Stimulated activated CD8-positive, alpha-beta memory T cell treated with anti-CD3 and anti-CD28 coated beads, Interleukin-4, amount 100 ng/mL, for 4 hours (primary cell): ENCODE data around the gene MACROH2A1.

Source experiments
- DNase-seq, 2 donors: peaks; one replicate each; pipeline ENCODE4 v3.0.0-alpha.2; 2020; ENCODE audit warnings: low read depth in 2 of 2, low spot score in 1 of 2

The MACROH2A1 gene

GRCh38 chr5:135436951-135437418 lies 38.0 kb upstream of the MACROH2A1 start:
- DNase-seq, result no peak

GRCh38 chr5:135435467-135436330 lies 36.7 kb upstream of the MACROH2A1 start:
- no peak for DNase-seq

- DNase-seq, result no peak
Observed at GRCh38 chr5:135434591-135435466, 35.8 kb upstream of the MACROH2A1 start.

- DNase-seq, result no peak
Observed at GRCh38 chr5:135433681-135434426, 34.8 kb upstream of the MACROH2A1 start.

DNA sequence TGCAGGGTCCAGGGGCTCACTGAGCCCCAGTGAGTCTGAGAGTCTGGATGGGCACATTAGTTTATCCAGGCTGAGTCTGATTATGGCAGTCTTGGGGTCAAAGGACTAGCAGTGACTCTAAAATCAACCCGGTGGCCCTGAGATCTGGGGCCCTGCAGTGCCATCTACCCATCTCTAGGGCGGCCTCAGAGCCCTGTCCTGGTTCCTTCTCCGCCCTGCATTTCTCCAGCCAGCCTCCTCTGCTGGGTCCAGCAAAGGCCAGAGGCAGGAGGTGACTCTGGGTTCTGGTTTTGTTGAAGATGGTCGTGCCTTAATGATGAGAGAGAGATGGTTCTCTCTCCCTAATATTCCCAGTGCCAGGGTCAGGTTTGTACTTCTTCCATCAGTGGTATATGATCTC lies 33.1 kb upstream of the MACROH2A1 start:
- no peak for DNase-seq

DNA sequence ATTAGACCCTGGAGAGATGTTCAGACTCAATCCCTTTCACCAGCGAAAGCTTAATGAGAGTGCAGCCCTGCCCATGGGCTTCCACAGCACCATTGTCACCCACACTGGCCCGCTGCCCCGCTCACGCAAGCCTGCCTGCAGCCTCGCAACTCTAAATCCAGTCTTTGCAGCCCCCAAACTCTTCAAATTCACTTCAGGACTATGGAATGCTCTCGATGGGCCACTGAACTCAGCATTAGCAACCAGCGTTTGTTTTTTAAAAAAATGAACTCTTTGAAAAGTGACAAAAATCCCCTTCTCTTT lies 31.1 kb upstream of the MACROH2A1 start:
- DNase-seq, result no peak

DNA sequence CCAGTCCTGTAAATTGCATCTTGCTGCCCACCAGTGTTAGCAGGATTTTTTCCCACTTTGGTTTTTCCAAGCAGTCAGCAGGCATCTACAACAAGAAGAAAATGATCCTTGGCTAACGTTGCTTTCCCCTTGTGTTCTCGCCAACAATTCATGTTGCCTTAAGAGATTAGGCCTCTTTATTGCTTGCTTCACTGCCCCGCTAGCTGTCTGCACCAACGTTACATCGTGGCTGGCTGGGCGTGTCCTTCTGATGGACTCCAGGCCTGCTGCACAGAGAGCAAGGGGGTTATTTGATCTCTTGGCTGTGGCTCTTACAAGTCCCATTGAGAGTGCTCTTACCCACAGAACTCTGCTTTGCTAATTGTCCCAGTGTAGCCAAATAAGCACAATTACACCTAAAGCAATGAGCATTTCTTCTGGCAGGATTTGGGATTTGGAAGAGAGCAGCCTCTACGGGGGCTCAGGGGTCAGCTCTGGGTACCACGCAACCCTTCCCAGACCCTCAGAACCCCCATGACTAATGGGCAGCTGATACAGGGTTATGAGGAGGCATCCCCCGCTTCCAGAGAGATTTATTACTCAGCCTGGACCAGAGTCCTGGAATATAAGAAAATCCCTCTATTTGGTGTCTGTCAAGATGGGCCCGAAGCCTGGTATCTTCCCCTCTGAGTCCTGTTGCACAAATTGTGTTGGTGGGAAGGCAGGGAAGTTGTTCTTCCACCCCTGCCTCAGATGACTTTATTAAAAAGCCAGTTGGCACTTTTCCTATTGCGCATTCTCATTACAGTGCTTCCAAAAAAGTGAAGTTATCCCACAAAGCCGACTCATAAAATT lies 30.5 kb upstream of the MACROH2A1 start:
- no peak for DNase-seq

DNA sequence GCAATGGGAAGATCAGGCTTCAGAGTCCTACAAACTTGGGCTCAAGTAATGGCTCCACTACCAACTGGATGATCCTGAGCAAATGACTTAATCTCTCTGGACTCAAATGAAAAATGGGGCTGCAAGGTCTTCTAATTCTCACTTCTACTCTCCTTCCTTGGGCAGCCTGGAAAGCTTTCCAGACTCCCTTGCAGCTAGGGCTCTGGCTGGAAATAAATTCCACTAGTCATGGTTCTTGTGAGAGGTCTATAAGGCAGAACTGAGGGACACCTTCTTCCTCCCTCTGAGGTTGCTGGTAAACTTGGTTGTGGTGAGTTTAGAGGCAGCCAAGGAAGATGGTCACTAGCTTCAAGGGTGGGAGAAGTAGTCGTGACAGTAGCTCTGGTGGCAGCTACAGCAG lies 29.6 kb upstream of the MACROH2A1 start:
- no peak for DNase-seq

GRCh38 chr5:135426102-135427082 lies 27.4 kb upstream of the MACROH2A1 start:
- DNase-seq, result no peak

DNA sequence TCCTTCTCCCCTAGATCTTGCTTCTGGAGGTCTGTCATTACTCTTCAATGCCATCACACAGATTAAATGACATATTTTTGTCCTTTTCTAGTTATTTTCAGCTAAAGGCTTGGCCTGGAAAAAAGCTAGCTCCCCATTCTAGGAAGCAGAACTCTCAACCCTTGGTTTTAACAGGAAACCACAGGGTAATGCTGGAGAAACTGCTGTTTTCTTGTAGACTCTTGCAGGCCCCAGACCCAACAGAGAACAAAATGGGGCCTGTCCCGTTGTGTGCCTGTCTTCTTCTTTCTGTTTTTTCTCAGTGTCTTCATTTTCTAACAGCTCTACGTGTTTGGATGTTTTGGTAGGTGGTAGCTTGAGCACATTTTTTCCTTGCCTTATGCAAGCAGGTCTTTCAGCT lies 26.6 kb upstream of the MACROH2A1 start:
- DNase-seq, result no peak

- DNase-seq, result no peak
Observed at GRCh38 chr5:135423846-135424168, 24.8 kb upstream of the MACROH2A1 start.

GRCh38 chr5:135423146-135423845 lies 24.3 kb upstream of the MACROH2A1 start:
- DNase-seq, result no peak

DNA sequence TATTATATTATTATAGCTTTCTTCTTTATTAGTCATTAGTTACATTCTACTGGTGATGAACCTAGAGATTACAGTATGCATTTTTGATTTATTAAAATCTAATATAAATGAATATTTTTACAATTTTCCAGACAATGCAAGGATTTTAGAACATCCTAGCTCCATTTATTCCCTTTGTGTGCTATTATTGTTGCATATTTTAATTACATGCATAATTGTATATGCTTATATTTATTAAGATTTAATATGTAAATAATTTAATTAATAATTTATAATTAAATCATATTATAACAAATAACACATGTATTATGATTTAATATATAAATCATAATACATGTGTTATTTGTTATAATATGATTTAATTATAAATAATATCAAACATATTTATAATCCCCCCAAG lies 23.4 kb upstream of the MACROH2A1 start:
- no peak for DNase-seq

DNA sequence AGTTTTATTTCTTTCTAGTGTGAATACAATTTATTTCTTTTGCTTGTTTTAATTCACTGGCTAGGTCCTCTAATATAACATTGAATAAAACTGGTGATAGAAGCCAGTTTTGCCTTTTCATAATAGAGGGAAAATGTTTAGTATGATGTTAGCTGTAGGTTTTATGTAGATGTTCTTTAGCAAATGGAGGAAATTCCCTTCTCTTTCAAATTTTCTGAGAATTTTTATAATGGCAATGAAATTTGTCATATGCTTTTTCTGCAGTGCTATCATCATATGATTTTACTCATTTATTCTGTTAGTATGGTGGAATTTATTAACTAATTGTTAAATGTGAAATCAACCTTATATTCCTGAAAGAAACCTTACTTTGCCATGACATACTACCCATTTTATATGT lies 18.1 kb upstream of the MACROH2A1 start:
- no peak for DNase-seq

- DNase-seq, result no peak
Observed at GRCh38 chr5:135405082-135405481, 6.1 kb upstream of the MACROH2A1 start.

DNA sequence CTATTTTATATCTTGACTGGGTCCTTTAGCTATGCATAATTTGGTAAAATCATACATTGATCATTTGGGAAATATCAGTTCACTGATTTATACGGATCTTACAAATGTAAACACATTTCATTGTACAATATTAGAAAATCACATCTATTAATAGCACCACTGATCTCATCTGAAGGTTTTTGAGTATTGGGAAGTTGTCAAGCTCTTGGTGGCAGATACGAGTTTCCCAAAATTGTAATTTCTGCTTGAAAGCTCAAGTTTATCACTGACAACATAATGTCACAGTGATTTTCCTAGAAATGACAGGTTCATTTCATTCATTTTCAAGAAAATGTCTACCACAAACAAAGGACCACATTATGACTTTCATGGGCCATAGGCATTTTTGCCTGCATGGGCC lies 3.0 kb upstream of the MACROH2A1 start:
- DNase-seq, result no peak

GRCh38 chr5:135400866-135401265 lies 1.8 kb upstream of the MACROH2A1 start:
- no peak for DNase-seq

DNA sequence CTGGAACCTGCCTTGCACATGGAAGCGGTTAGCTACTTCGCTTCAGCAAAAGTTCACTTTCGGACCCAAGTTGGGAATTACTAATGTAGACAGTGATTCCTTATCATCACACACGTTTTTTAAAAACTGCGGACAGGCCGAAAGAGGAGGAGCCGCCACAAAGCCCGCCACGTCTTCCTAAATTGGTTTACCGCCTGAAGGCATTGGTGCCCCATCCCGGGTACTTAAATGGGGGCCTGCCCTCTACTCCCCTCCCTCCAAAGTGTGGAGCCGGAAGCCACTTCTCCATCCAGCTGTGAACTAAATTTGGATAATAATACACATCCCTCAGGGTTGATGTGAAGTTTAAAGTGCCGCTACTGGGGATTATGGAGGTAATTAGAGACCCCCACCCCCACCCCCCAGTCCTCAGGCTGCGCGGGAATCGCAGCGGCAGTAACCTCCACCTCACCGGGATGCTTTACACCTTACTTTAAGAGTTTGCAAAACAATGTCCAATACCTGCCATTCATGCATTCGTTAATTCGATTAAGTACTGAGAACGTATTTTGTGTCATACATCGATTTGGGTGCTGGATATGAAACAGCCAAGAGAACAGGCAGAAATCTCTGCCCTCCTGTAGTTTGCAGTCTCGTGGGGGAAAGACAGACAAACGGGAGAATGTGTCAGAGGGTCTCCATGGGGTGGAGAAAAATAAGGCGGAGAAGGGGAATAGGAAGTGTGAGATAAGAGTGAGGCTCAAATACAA lies 937 bp upstream of the MACROH2A1 start:
- DNase-seq, result no peak
